ENCODE results near the gene LPP. TPM values are rescaled to one million over a fixed set of nuclear protein-coding genes. Genes with fewer than 3 reads are reported as not detected.

The LPP gene
- total RNA-seq, 1 donor = 196 TPM

DNA sequence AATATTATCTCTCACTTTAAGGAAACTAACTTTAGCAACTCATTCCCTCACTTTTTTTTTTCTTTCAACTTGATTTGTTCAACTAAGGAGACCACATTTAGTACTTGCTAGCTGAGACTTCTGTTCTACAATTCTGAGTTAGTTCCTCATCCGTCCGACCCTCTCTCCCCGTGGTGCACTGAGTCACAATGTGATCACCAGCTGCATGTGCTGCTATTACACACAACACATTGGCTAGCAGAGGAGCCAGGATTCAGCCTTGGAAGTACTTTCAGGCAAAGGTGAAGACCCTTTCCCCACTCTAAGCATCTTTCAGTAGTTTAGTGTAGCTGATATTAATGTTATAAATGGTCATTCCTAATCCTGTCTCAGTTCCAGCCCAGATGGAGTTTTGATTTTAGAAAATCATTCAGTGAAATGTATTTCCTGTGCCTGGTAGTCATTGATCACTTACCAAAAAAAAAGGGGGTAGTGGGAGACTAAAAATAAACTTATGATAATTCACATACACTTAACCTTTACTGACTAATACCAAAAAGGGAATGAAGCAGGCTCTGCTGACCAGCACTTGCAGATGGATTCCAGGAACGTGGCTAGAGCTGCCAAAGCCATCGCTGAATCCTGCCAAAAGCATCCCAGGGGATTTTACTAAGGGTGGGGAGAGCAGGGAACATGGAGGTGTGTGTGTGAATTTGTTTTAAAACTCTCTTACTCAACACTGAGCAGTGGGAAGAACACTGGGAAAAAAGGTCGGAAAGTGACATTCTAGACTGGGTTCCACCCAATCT, 424.8 kb downstream of the LPP start:
- H3K4me3 ChIP-seq (ENCODE audit: low read depth, low read length) = no peak overlapping the region
- DNase-seq (ENCODE audit: low read depth) = peak; percentile 74
- TF ChIP-seq, protein P1, sequence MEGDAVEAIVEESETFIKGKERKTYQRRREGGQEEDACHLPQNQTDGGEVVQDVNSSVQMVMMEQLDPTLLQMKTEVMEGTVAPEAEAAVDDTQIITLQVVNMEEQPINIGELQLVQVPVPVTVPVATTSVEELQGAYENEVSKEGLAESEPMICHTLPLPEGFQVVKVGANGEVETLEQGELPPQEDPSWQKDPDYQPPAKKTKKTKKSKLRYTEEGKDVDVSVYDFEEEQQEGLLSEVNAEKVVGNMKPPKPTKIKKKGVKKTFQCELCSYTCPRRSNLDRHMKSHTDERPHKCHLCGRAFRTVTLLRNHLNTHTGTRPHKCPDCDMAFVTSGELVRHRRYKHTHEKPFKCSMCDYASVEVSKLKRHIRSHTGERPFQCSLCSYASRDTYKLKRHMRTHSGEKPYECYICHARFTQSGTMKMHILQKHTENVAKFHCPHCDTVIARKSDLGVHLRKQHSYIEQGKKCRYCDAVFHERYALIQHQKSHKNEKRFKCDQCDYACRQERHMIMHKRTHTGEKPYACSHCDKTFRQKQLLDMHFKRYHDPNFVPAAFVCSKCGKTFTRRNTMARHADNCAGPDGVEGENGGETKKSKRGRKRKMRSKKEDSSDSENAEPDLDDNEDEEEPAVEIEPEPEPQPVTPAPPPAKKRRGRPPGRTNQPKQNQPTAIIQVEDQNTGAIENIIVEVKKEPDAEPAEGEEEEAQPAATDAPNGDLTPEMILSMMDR (IDR thresholded peaks at IDR 0.05; ENCODE audit: insufficient read depth, low read depth, low read length) = no peak

DNA sequence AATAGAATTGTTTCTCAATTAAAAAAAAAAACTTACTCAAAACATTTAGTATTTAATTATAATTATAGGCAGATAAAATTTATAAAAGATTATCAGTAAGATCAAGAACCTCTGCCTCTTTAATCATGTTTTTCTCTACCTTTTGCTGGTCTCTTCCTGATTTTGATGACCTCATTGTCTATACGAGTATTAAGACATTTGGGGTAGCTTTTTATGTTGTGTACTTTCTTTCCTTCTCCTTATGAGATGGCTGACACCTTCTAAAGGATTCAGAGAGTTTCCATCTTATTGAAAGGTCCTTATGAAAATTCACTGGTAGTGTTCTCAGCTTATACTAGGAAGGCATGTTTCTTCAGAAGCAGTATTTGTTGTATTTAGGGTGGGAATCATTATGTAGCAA, 426.3 kb downstream of the LPP start:
- DNase-seq (ENCODE audit: low read depth) = no peak
- TF ChIP-seq, protein P1 (IDR thresholded peaks at IDR 0.05; ENCODE audit: insufficient read depth, low read depth, low read length) = no peak
- H3K4me3 ChIP-seq (ENCODE audit: low read depth, low read length) = no peak overlapping the region

DNA sequence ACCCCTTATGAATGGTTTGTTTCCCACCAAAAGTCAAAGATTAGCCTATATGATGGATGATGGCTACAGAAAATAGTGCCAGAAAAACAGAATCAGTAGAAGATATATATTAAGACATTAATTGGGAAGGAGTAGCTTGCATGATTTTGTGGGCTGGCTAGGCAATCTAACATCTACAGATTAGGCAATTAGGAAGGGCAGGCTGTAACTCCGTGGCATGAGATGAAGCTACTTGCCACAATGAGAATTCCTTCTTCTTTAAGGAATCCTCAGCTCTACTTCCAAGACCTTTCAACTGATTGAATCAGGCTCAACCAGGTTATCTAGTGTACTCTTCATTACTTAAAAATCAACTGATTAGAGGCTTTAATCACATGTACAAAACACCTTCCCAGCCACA, 426.7 kb downstream of the LPP start:
- no peak for DNase-seq (ENCODE audit: low read depth)
- TF ChIP-seq, protein P1 (IDR thresholded peaks at IDR 0.05; ENCODE audit: insufficient read depth, low read depth, low read length) = no peak
- no peak overlapping the region for H3K4me3 ChIP-seq (ENCODE audit: low read depth, low read length)

DNA sequence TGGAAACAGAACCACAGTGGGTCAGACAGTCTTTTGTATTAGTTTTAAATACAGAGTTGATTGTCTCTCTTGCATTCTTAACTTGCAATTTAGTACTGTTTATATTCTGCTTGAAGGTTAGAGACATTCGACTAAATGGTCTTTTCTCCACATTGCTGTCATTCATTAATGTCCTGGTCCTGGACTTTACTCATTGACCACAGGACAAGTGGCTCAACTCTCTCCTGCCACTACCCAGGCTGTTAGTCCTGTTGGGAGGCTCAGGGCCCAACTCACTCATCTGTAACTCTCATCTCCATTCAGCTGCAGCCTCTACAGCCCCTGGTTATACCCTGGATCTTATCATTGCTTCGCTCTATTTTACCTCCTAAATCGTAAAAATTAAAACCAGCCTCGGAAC, 427.4 kb downstream of the LPP start:
- no peak for DNase-seq (ENCODE audit: low read depth)
- TF ChIP-seq, protein P1 (IDR thresholded peaks at IDR 0.05; ENCODE audit: insufficient read depth, low read depth, low read length) = no peak

DNA sequence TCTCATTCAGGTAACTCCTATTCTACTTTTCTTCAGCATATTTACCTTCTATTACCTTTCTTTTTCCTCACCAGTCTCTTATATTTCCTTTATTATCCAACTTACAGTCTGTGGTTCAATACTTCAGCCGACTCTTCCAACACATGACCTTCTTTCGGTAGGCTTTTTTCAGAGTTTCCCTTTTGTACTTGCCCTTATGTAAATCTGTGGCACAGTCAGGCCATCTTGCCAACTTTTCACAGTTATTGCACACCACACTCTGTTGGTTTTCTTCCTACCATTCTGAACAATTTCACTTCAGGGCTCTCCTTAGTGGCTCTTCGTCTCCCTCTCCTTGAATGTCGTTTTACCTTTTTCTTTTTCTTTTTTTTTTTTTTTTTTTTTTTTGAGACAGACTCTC, 427.8 kb downstream of the LPP start:
- no peak overlapping the region for H3K4me3 ChIP-seq (ENCODE audit: low read depth, low read length)
- DNase-seq (ENCODE audit: low read depth) = no peak
- TF ChIP-seq, protein P1 (IDR thresholded peaks at IDR 0.05; ENCODE audit: insufficient read depth, low read depth, low read length) = no peak

More for the DNA sequence above, 427.4 kb downstream of the LPP start:
- H3K4me3 ChIP-seq (ENCODE audit: low read depth, low read length) = no peak overlapping the region

DNA sequence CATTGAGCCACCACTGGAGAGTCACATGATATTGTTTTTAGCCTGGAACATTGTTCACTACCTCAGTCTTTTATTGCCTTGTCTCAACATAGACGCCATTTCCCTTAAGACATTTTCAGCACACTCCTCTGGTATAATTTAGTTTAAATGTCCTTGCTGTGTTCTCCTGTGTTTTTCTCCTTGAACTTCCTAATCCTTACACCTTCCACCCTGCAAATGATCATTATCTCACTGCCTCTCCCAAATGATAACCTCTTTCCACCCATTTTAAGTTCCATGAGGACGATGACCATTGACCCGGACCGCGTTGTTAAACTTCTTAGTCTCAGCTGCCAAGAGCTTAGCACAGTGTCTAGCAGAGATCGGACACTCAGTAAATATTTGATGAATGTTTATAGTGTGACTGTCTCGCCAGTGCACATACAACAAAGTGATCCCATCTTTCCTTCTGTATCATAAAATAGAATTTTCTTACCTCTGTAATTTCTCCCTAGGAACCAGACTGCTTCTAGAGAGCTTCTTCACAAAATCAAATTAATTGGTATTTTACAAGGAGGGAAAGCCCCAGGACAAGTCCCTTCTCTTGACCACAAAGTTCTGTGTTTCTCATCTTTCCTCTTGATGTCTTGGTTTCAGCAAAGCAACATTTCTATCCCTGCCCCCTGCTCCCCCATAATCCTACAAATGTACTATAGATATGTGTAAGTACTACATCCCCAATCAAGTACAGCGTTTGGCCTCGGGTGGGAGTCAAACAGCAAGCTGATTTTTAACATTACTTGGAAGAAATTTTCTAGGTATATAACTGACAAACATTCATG, 429.6 kb downstream of the LPP start:
- no peak overlapping the region for H3K4me3 ChIP-seq (ENCODE audit: low read depth, low read length)
- DNase-seq (ENCODE audit: low read depth) = peak; percentile 26
- TF ChIP-seq, protein P1 (IDR thresholded peaks at IDR 0.05; ENCODE audit: insufficient read depth, low read depth, low read length) = no peak
